HG03439 (cell line): ENCODE measurements around the gene MEAF6.
"Not testable (repeated sequence)": the region's sequence is repeated elsewhere in the genome, so short reads cannot be mapped to it uniquely, and the experiment has no call there.

Experiments used
- ATAC-seq: cut with Tn5 transposase; IDR thresholded peaks from one replicate; pipeline ENCODE4 v1.9.1; 2021; ENCODE audit warnings: mild to moderate bottlenecking, moderate library complexity; ENCODE audit not compliant: unreplicated experiment

The MEAF6 gene

GRCh38 chr1:37532418-37533156 is 18.0 kb upstream of the MEAF6 start:
- ATAC-seq: not testable (repeated sequence)

- not testable (repeated sequence) for ATAC-seq
These were observed 15.3 kb upstream of the MEAF6 start for GRCh38 chr1:37529888-37530287.

- ATAC-seq: no peak
These were observed 5.0 kb upstream of the MEAF6 start for GRCh38 chr1:37519613-37520012.

GRCh38 chr1:37518929-37519328 is 4.4 kb upstream of the MEAF6 start:
- ATAC-seq: not testable (repeated sequence)

- ATAC-seq: not testable (repeated sequence)
These were observed 3.7 kb upstream of the MEAF6 start for GRCh38 chr1:37518241-37518640.

- ATAC-seq: no peak
These were observed 3.0 kb upstream of the MEAF6 start for GRCh38 chr1:37517569-37517968.

- no peak for ATAC-seq
These were observed 844 bp upstream of the MEAF6 start for GRCh38 chr1:37515185-37516034.

- peak; percentile 32 for ATAC-seq
These were observed 694 bp downstream of the MEAF6 start for GRCh38 chr1:37513795-37514349.

GRCh38 chr1:37509181-37509580 is 5.4 kb downstream of the MEAF6 start:
- no peak for ATAC-seq

- ATAC-seq: no peak
These were observed 7.8 kb downstream of the MEAF6 start for GRCh38 chr1:37506740-37507139.

GRCh38 chr1:37502791-37503190 is 11.8 kb downstream of the MEAF6 start:
- not testable (repeated sequence) for ATAC-seq

GRCh38 chr1:37502104-37502503 is 12.5 kb downstream of the MEAF6 start:
- no peak for ATAC-seq

GRCh38 chr1:37501661-37502060 is 12.9 kb downstream of the MEAF6 start:
- ATAC-seq: no peak

- ATAC-seq: no peak
These were observed 15.5 kb downstream of the MEAF6 start for GRCh38 chr1:37498872-37499617.

- ATAC-seq: no peak
These were observed 16.7 kb downstream of the MEAF6 start for GRCh38 chr1:37497832-37498231.

GRCh38 chr1:37495875-37496274 is 18.7 kb downstream of the MEAF6 start:
- ATAC-seq: no peak

- no peak for ATAC-seq
These were observed 21.0 kb downstream of the MEAF6 start for GRCh38 chr1:37493336-37494098.

- no peak for ATAC-seq
These were observed 27.0 kb downstream of the MEAF6 start for GRCh38 chr1:37487619-37487984.

- ATAC-seq: no peak
These were observed 27.6 kb downstream of the MEAF6 start for GRCh38 chr1:37486680-37487618.
